ENCODE measurements around the gene KRT33A. TPM values are rescaled to one million over a fixed set of nuclear protein-coding genes. Genes with fewer than 3 reads are reported as not detected.
"Not testable (repeated sequence)": the region's sequence is repeated elsewhere in the genome, so short reads cannot be mapped to it uniquely, and the experiment has no call there.

The KRT33A gene
- total RNA-seq (2014; rRNA removed; shearing (Covaris generic)) (not detected in 2 replicates), polyA plus RNA-seq (2016; fragmentation: Nextera tagmentation; extraction: Ambion mirVana) (not detected in 2 replicates)

DNA sequence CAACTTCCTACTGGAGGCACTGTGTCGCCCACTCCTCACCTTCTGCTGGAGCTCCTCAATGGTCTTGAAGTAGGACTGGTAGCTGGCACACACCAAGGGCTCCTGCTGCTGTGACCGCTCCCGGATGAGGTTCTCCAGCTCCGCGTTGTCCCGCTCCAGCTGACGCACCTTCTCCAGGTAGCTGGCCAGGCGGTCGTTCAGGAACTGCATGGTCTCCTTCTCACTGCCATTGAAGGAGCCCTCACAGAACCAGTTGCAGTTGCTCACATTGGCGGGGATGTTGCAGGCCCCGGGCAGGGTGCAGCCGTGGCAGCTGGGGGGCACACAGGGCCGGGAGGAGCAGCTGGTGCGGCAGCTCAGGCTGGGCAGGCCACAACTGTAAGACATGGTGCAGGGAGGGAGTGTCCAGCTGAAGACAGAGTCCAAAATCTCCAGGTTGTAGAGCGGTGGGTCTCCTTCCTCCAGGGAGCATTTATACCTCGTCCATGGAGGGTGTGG, at the start of gene KRT33A:
TSS of gene KRT33A (minus strand) at position 448 of the 498 bp plus-strand sequence. CDS start at position 387, 61 bp downstream.
- H3K9me2 ChIP-seq (ENCODE audit: insufficient read depth); H3K36me3 ChIP-seq (ENCODE audit: low read depth); H3F3A ChIP-seq (ENCODE audit: insufficient read depth); H4K20me1 ChIP-seq (ENCODE audit: insufficient read depth); H2AFZ ChIP-seq; DNase-seq; H3K27me3 ChIP-seq (replicated peaks; ENCODE audit: insufficient read depth); H3K9me3 ChIP-seq (ENCODE audit: low read depth); H3K79me2 ChIP-seq (ENCODE audit: insufficient read depth); H3K9ac ChIP-seq; H3K4me3 ChIP-seq; in situ Hi-C loops (cut with MboI); H3K4me2 ChIP-seq (ENCODE audit: unreplicated experiment); H3K27ac ChIP-seq; H3K4me1 ChIP-seq (ENCODE audit: insufficient read depth): not testable (repeated sequence)
- 87 to 89% methylated on average over 16 of the region's 16 CpGs for WGBS, 2 experiments (ENCODE audit: low coverage in 1 of 2, low lambda C conversion rate in 2 of 2, missing lambda C conversion rate in 2 of 2)

DNA sequence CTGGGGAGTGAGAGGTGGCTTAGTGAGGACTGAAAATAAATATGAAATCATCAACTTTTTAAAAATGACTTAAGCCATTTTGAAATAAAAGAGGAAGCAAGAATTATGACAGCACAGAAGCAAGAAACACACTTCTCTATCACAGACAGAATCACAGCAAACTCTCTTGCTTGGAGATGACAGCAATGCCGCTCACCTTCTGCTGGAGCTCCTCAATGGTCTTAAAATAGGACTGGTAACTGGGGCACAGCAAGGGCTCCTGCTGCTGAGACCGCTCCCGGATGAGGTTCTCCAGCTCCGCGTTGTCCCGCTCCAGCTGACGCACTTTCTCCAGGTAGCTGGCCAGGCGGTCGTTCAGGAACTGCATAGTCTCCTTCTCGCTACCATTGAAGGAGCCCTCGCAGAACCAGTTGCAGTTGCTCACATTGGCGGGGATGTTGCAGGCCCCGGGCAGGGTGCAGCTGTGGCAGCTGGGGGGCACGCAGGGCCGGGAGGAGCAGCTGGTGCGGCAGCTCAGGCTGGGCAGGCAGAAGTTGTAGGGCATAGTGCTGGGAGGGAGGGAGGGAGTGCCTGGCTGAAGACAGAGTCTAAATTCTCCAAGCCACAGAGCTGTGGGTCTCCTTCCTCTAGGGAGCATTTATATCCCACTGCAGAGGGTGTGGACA, 46.5 kb upstream of the KRT33A start, which contains the start of gene KRT31:
TSS of gene KRT31 (minus strand) at position 613 of the 665 bp plus-strand sequence. CDS start at position 544, 69 bp downstream.
- Histone ChIP-seq H3K9me2 (ENCODE audit: insufficient read depth) (no peaks in the 10 kb centered on the region), H3K27me3 (replicated peaks; ENCODE audit: insufficient read depth) (no peaks in the 10 kb centered on the region), H3F3A (ENCODE audit: insufficient read depth) (0 out of 2 replicates have a peak, but pooled peaks cover under 1% of the 10 kb centered on the region), H3K27ac (no peak within 1 kb of the TSS), H4K20me1 (ENCODE audit: insufficient read depth) (no peaks in the 10 kb centered on the region), H3K4me1 (ENCODE audit: insufficient read depth) (peaks cover 14% of the 10 kb centered on the region), H3K36me3 (ENCODE audit: low read depth) (no peaks in the 10 kb centered on the region), H2AFZ (no peak within 1 kb of the TSS), H3K9me3 (ENCODE audit: low read depth) (no peaks in the 10 kb centered on the region), H3K9ac (no peak within 1 kb of the TSS), H3K79me2 (ENCODE audit: insufficient read depth) (no peaks in the 10 kb centered on the region), H3K4me2 (ENCODE audit: unreplicated experiment) (no peak within 1 kb of the TSS), H3K4me3 (no peak within 1 kb of the TSS)
- DNase-seq, result no peak
- no peak for TF ChIP-seq EZH2 (IDR thresholded peaks at IDR 0.05; ENCODE audit: insufficient read depth, poor library complexity, severe bottlenecking)
- no peak for TF ChIP-seq EZH2phosphoT487 (IDR thresholded peaks at IDR 0.05; ENCODE audit: insufficient read depth, low read depth)
- 86 to 94% methylated on average over 16 of the region's 16 CpGs for WGBS, 2 experiments (ENCODE audit: low coverage in 1 of 2, low lambda C conversion rate in 2 of 2, missing lambda C conversion rate in 2 of 2)
- in situ Hi-C loops (cut with MboI), result no loop called here

DNA sequence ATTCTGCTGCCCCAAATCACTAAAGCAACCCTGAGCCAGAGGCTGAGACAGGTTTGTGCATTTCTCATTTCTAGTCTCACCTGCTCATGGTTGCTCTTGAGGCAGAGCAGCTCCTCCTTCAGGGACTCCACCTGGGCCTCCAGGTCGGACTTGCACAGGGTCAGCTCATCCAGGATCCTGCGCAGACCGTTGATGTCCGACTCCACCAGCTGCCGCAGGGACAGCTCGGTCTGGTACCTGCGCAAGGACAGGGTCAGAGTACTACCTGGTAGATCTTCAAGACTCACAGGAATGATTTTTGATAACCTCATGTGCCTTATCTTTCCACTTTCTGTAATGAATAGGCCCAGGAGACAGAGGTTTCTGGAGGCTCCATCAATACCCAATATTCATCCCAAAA, 45.7 kb upstream of the KRT33A start:
- H3K9me3 ChIP-seq (ENCODE audit: low read depth), result no peaks in the 10 kb centered on the region
- TF ChIP-seq EZH2phosphoT487 (IDR thresholded peaks at IDR 0.05; ENCODE audit: insufficient read depth, low read depth) (no peak), EZH2 (IDR thresholded peaks at IDR 0.05; ENCODE audit: insufficient read depth, poor library complexity, severe bottlenecking) (no peak)
- in situ Hi-C loops (cut with MboI), result no loop called here
- H3K4me2 ChIP-seq (ENCODE audit: unreplicated experiment), result no peak overlapping the region
- no peak overlapping the region for H3K4me3 ChIP-seq
- no peaks in the 10 kb centered on the region for H3K36me3 ChIP-seq (ENCODE audit: low read depth)
- H3K9me2 ChIP-seq (ENCODE audit: insufficient read depth), result no peaks in the 10 kb centered on the region
- H3K27ac ChIP-seq, result no peak overlapping the region
- no peak overlapping the region for H3K9ac ChIP-seq
- no peak overlapping the region for H2AFZ ChIP-seq
- H3K4me1 ChIP-seq (ENCODE audit: insufficient read depth), result peaks cover 17% of the 10 kb centered on the region
- DNase-seq, result no peak
- no peaks in the 10 kb centered on the region; the same call in 1 of the 2 replicates for H3F3A ChIP-seq (ENCODE audit: insufficient read depth)
- H3K79me2 ChIP-seq (ENCODE audit: insufficient read depth), result no peaks in the 10 kb centered on the region
- H4K20me1 ChIP-seq (ENCODE audit: insufficient read depth), result no peaks in the 10 kb centered on the region
- 93 to 95% methylated on average over 7 of the region's 7 CpGs for WGBS, 2 experiments (ENCODE audit: low coverage in 1 of 2, low lambda C conversion rate in 2 of 2, missing lambda C conversion rate in 2 of 2)
- no peaks in the 10 kb centered on the region for H3K27me3 ChIP-seq (replicated peaks; ENCODE audit: insufficient read depth)

DNA sequence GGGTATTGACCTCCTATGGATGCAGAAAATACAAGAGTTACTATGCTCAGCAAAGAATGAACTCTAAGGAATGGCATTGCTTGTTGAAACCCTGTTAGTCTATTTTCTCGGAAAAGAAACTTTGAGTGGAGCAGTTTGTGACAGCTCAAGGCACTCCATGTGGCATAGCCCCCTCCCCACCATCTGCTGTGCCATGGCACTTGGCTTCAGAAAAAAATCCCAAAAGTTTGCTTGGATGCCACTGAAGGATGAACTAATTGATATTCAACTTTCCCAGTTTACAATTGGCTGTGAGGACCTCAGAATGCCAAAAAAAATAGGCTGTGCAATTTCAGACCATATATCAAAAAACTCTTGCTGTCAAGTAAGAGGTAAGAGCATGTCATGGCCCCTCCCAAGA, 45.0 kb upstream of the KRT33A start:
- Histone ChIP-seq H3K9me2 (ENCODE audit: insufficient read depth) (no peaks in the 10 kb centered on the region), H4K20me1 (ENCODE audit: insufficient read depth) (no peaks in the 10 kb centered on the region), H3F3A (ENCODE audit: insufficient read depth) (no peaks in the 10 kb centered on the region; the same call in 1 of the 2 replicates), H3K9ac (no peak overlapping the region), H3K9me3 (ENCODE audit: low read depth) (no peaks in the 10 kb centered on the region), H3K27me3 (replicated peaks; ENCODE audit: insufficient read depth) (no peaks in the 10 kb centered on the region), H3K79me2 (ENCODE audit: insufficient read depth) (no peaks in the 10 kb centered on the region), H3K4me1 (ENCODE audit: insufficient read depth) (peaks cover 17% of the 10 kb centered on the region), H3K36me3 (ENCODE audit: low read depth) (no peaks in the 10 kb centered on the region), H3K4me3 (no peak overlapping the region), H2AFZ (no peak overlapping the region), H3K4me2 (ENCODE audit: unreplicated experiment) (no peak overlapping the region), H3K27ac (no peak overlapping the region)
- 100% methylated on average over 1 of the region's 1 CpG for WGBS, 2 experiments (ENCODE audit: low coverage in 1 of 2, low lambda C conversion rate in 2 of 2, missing lambda C conversion rate in 2 of 2)
- TF ChIP-seq EZH2phosphoT487 (IDR thresholded peaks at IDR 0.05; ENCODE audit: insufficient read depth, low read depth), result no peak
- TF ChIP-seq EZH2 (IDR thresholded peaks at IDR 0.05; ENCODE audit: insufficient read depth, poor library complexity, severe bottlenecking), result no peak
- in situ Hi-C loops (cut with MboI), result no loop called here
- no peak for DNase-seq

DNA sequence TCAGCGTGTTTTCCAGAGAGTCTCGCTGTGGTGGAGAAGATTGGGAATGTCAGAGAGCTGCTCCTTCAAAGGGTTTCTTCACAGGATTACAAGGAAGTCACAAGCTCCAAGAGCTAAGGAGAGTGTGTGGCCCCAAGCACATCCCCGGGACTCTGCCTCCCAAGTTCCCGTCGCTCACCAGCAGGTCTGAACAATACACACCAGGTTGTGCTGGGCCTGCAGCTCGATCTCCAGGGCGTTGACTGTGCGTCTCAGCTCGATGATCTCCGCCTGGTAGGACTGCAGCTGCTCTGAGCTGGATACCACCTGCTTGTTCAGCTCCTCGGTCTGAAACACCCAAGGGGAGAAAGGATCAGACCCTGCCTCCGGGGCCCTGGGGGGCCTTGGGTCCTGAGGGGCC, 44.4 kb upstream of the KRT33A start:
- H4K20me1 ChIP-seq (ENCODE audit: insufficient read depth); H3K79me2 ChIP-seq (ENCODE audit: insufficient read depth); H2AFZ ChIP-seq; H3K27ac ChIP-seq; H3K9me3 ChIP-seq (ENCODE audit: low read depth); H3K9ac ChIP-seq; DNase-seq; H3K9me2 ChIP-seq (ENCODE audit: insufficient read depth); H3K4me3 ChIP-seq; H3K36me3 ChIP-seq (ENCODE audit: low read depth); in situ Hi-C loops (cut with MboI); H3K27me3 ChIP-seq (replicated peaks; ENCODE audit: insufficient read depth); H3K4me2 ChIP-seq (ENCODE audit: unreplicated experiment); H3F3A ChIP-seq (ENCODE audit: insufficient read depth): not testable (repeated sequence)
- 60 to 64% methylated on average over 12 of the region's 12 CpGs for WGBS, 2 experiments (ENCODE audit: low coverage in 1 of 2, low lambda C conversion rate in 2 of 2, missing lambda C conversion rate in 2 of 2)
- H3K4me1 ChIP-seq (ENCODE audit: insufficient read depth), result peaks cover 17% of the 10 kb centered on the region

Data from GM23248 (cell line).